ENCODE measurements around the gene DISC1. TPM values are rescaled to one million over a fixed set of nuclear protein-coding genes. Genes with fewer than 3 reads are reported as not detected.

DISC1 gene
- total RNA-seq, 1 donor from 2014 or later = 16.0 TPM

DNA sequence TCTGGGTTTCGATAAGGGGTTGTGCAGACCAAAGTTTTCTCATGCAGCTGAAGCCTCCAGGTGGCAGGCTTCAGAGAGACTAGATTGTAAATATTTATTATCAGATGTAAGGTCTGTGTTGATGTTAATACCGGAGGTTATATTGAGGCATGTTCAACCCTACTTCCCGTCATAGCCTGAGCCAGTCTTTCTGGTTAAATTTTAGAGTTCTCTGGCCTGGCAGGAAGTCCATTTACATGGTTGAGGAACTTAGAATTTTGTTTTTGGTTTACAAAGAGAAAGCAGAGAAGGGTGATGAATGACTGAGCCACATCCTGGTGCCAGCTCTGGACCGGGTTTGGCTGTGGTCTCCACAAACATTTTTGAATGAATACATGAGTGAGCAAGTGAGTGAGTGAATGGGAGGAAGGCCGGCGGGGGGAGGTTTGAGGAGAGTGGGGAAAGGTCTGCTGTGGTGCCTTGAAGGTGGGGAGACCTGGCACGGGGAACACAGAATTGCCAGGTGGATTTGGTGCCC lies 218.5 kb downstream of the DISC1 start:
- intact Hi-C loops (cut with DNase I) = no loop called here
- no peak for DNase-seq (ENCODE audit: low spot score in 2 of 2)
- Histone ChIP-seq H3K4me3 (no peak overlapping the region), H3K4me1 (peaks cover 0 to 2% of the 10 kb centered on the region in 2 donors), H3K9me3 (no peaks in the 10 kb centered on the region), H3K36me3 (no peaks in the 10 kb centered on the region), H3K27me3 (no peaks in the 10 kb centered on the region), H3K27ac (peak overlapping the region; percentile 35 to 68)
- TF ChIP-seq, protein P1, sequence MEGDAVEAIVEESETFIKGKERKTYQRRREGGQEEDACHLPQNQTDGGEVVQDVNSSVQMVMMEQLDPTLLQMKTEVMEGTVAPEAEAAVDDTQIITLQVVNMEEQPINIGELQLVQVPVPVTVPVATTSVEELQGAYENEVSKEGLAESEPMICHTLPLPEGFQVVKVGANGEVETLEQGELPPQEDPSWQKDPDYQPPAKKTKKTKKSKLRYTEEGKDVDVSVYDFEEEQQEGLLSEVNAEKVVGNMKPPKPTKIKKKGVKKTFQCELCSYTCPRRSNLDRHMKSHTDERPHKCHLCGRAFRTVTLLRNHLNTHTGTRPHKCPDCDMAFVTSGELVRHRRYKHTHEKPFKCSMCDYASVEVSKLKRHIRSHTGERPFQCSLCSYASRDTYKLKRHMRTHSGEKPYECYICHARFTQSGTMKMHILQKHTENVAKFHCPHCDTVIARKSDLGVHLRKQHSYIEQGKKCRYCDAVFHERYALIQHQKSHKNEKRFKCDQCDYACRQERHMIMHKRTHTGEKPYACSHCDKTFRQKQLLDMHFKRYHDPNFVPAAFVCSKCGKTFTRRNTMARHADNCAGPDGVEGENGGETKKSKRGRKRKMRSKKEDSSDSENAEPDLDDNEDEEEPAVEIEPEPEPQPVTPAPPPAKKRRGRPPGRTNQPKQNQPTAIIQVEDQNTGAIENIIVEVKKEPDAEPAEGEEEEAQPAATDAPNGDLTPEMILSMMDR (IDR thresholded peaks at IDR 0.05) = no peak

DNA sequence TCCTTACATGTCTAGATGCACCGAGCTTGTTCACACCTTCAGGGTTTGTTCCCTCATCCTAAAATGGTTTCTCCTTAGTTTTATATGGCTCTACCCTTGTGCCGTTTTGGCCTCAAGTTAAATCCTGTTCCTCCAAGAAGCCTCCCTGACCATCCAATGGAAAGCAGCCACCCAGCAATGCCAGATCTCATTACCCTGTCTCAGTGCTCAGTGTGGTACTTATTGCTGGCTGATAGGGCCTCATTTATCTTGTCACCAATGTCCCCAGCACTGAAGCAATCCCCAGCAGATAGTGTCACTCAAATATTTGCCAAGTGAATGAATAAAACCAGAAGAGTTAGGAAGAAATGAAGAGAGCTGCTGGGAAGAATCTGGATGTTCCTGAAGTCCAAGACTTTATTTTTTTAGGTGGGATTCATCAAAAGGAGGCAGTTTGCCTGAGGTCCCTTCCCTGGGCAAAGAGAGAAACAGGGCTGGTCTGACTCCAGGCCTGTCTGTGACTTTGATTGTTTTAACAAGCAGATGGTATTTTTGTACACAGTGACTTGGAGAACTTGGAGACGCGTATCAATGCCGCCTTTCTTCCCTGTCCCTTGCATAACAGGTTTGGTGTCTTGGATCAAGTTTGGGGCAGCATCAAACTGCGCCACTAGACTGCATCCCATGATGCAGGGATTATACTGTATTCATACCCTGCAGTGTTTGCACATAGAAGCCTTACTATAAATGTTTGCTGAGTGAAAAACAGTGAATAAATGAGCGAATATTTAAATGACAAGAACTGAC lies 221.2 kb downstream of the DISC1 start:
- TF ChIP-seq, protein P1 (IDR thresholded peaks at IDR 0.05) = no peak
- Histone ChIP-seq H3K4me1 (peaks cover 0 to 2% of the 10 kb centered on the region in 2 donors), H3K27ac (no peak overlapping the region), H3K4me3 (no peak overlapping the region), H3K36me3 (no peaks in the 10 kb centered on the region), H3K9me3 (no peaks in the 10 kb centered on the region), H3K27me3 (no peaks in the 10 kb centered on the region)
- intact Hi-C loops (cut with DNase I) = no loop called here
- no peak for DNase-seq (ENCODE audit: low spot score in 2 of 2)

DNA sequence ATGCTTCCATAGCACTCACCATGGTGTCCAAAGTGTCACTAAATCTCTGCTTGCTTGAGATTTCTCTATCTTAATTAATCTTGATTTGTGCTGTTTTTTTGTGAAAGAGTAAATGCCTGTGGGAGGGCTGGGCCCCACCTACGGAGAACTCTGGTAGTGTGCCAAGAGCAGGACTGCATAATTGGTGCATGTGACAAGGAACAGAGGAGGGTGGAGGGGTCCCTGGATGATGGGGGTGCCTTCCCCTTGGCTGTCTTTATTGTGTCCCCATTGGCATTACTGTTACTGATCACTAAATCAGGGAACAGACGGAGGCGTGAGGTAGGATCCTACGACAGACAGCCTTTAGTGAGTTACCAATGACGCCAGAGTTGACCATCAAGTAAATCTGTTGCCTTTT lies 223.4 kb downstream of the DISC1 start:
- Histone ChIP-seq H3K4me1 (no peaks in the 10 kb centered on the region), H3K4me3 (no peak overlapping the region), H3K36me3 (no peaks in the 10 kb centered on the region), H3K27me3 (no peaks in the 10 kb centered on the region), H3K9me3 (no peaks in the 10 kb centered on the region), H3K27ac (no peak overlapping the region)
- intact Hi-C loops (cut with DNase I) = no loop called here
- DNase-seq (ENCODE audit: low spot score in 2 of 2) = no peak
- TF ChIP-seq, protein P1 (IDR thresholded peaks at IDR 0.05) = no peak

DNA sequence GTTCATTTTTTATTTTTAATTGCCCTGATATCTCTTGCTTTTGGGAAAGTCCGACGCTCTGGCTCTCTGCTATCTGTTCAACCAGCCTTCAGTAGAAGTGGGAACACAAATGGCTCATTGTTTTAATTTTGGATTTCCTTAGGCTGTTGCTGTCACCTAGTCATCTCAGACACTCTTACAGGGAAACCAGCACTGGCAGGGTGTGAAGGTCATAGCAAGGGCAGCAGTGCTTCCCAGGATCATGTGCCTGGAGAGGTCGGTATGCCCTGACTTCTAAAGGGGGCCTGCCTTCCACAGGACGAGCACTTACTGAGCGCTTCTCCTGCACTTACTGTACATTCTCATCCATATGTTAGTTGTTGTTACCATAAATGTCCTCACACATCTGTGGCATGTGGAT lies 224.2 kb downstream of the DISC1 start:
- Histone ChIP-seq H3K27ac (no peak overlapping the region), H3K4me3 (no peak overlapping the region), H3K36me3 (no peaks in the 10 kb centered on the region), H3K9me3 (no peaks in the 10 kb centered on the region), H3K4me1 (no peaks in the 10 kb centered on the region), H3K27me3 (no peaks in the 10 kb centered on the region)
- no peak for DNase-seq (ENCODE audit: low spot score in 2 of 2)
- TF ChIP-seq, protein P1 (IDR thresholded peaks at IDR 0.05) = no peak
- intact Hi-C loops (cut with DNase I) = no loop called here

DNA sequence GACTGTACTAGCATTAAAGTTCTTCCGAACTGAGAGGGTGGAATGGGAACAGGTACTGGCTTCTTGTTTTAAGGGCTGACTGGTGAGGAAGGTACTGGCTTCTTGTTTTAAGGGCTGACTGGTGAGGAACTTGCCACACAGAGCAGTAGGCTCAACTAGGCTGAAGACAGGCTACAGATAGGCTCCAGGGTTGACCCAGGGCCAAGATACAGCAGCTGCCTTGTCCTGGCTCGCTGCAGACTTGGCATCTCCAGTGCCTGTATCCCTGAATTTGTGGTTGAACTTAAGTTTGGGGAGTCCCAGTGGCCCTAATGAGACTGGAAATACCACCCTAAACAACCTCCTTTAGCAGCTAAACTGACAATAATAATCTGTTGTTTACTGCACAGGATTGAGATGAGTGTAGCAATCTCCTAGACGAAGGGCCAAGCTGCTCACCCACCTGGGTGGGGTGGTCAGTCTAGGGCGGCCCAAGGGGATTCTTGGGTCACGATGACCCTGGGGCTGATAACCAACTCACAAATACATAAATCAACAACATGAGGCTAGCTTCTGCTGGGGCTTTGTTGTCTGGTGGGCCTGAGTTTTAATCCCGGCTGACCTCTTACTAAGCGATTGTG lies 227.1 kb downstream of the DISC1 start:
- TF ChIP-seq, protein P1 (IDR thresholded peaks at IDR 0.05) = no peak
- no peak for DNase-seq (ENCODE audit: low spot score in 2 of 2)
- H3K4me1 ChIP-seq = no peaks in the 10 kb centered on the region
- H3K36me3 ChIP-seq = no peaks in the 10 kb centered on the region
- H3K27ac ChIP-seq = no peak overlapping the region
- no peaks in the 10 kb centered on the region for H3K9me3 ChIP-seq
- intact Hi-C loops (cut with DNase I) = no loop called here
- no peaks in the 10 kb centered on the region for H3K27me3 ChIP-seq
- H3K4me3 ChIP-seq = no peak overlapping the region
